ENCODE measurements around the gene WEE2.
"Not testable (repeated sequence)": the region's sequence is repeated elsewhere in the genome, so short reads cannot be mapped to it uniquely, and the experiment has no call there.

Gene WEE2

GRCh38 chr7:141708351-141708750 lies at the start of gene WEE2:
Gene WEE2, plus strand, starts transcription at chr7:141708353. Its CDS starts 406 bp downstream, at chr7:141708759.
- DNase-seq: peak; percentile 83

GRCh38 chr7:141659501-141659900 lies 48.7 kb upstream of the WEE2 start:
- no peak for DNase-seq

GRCh38 chr7:141660259-141660658 lies 47.9 kb upstream of the WEE2 start:
- no peak for DNase-seq

- no peak for DNase-seq
Measured at GRCh38 chr7:141663081-141663849, 44.9 kb upstream of the WEE2 start.

GRCh38 chr7:141664450-141664849 lies 43.7 kb upstream of the WEE2 start:
- DNase-seq: no peak

GRCh38 chr7:141665208-141666035 lies 42.7 kb upstream of the WEE2 start:
- no peak for DNase-seq

- DNase-seq: no peak
Measured at GRCh38 chr7:141666071-141666470, 42.1 kb upstream of the WEE2 start.

- no peak for DNase-seq
Measured at GRCh38 chr7:141668853-141669252, 39.3 kb upstream of the WEE2 start.

- no peak for DNase-seq
Measured at GRCh38 chr7:141671705-141672496, 36.3 kb upstream of the WEE2 start.

GRCh38 chr7:141673346-141673745 lies 34.8 kb upstream of the WEE2 start:
- no peak for DNase-seq

- DNase-seq: no peak
Measured at GRCh38 chr7:141674171-141674671, 33.9 kb upstream of the WEE2 start.

- no peak for DNase-seq
Measured at GRCh38 chr7:141674702-141675101, 33.5 kb upstream of the WEE2 start.

- DNase-seq: no peak
Measured at GRCh38 chr7:141675436-141676215, 32.5 kb upstream of the WEE2 start.

- DNase-seq: no peak
Measured at GRCh38 chr7:141676618-141677017, 31.5 kb upstream of the WEE2 start.

GRCh38 chr7:141679014-141679413 lies 29.1 kb upstream of the WEE2 start:
- no peak for DNase-seq

GRCh38 chr7:141685285-141686023 lies 22.7 kb upstream of the WEE2 start:
- DNase-seq: no peak

GRCh38 chr7:141686074-141686473 lies 22.1 kb upstream of the WEE2 start:
- DNase-seq: no peak

- DNase-seq: no peak
Measured at GRCh38 chr7:141686670-141687069, 21.5 kb upstream of the WEE2 start.

- no peak for DNase-seq
Measured at GRCh38 chr7:141688043-141688442, 20.1 kb upstream of the WEE2 start.

GRCh38 chr7:141689072-141689825 lies 18.9 kb upstream of the WEE2 start:
- DNase-seq: not testable (repeated sequence)

- no peak for DNase-seq
Measured at GRCh38 chr7:141691540-141691939, 16.6 kb upstream of the WEE2 start.

Data from NCI-H1105 treated with DMSO at 0.1 percent for 48 hours (cell line).